Subcutaneous abdominal adipose tissue (tissue), 5 donors: Measurements from ENCODE around the gene PPA2.
"Not testable (repeated sequence)": the region's sequence is repeated elsewhere in the genome, so short reads cannot be mapped to it uniquely, and the experiment has no call there.

Experiments
- H3K27ac ChIP-seq: one replicate; pipeline ENCODE4 v1.7.0; 2013; ENCODE audit warnings: low read depth, mild to moderate bottlenecking, inconsistent platforms, low read length, moderate library complexity
- H3K27me3 ChIP-seq, 5 donors: one replicate each; pipeline ENCODE4 v1.7.0; 2013; ENCODE audit warnings: low read length in 5 of 5, inconsistent platforms in 1 of 5; ENCODE audit not compliant: control insufficient read depth in 5 of 5, insufficient read depth in 4 of 5
- H3K36me3 ChIP-seq, 5 donors: one replicate each; pipeline ENCODE4 v1.7.0; 2013; ENCODE audit warnings: low read length in 5 of 5; ENCODE audit not compliant: control insufficient read depth in 5 of 5, insufficient read depth in 5 of 5
- H3K4me1 ChIP-seq, 5 donors: one replicate each; pipeline ENCODE4 v1.7.0; 2013; ENCODE audit warnings: low read length in 5 of 5, mild to moderate bottlenecking in 3 of 5, moderate library complexity in 1 of 5; ENCODE audit not compliant: control insufficient read depth in 5 of 5, insufficient read depth in 5 of 5
- H3K4me3 ChIP-seq, 5 donors: one replicate each; pipeline ENCODE4 v1.7.0; 2013; ENCODE audit warnings: low read length in 5 of 5, low read depth in 1 of 5
- H3K9ac ChIP-seq, 5 donors: one replicate each; pipeline ENCODE4 v1.7.0; 2013; ENCODE audit warnings: low read length in 5 of 5, mild to moderate bottlenecking in 4 of 5, moderate library complexity in 3 of 5
- H3K9me3 ChIP-seq, 5 donors: one replicate each; pipeline ENCODE4 v1.7.0; 2013; ENCODE audit warnings: low read length in 5 of 5; ENCODE audit not compliant: control insufficient read depth in 5 of 5
- donor health status: healthy.
- donor health status: healthy.
- donor health status: healthy.
- donor health status: healthy.
- donor health status: healthy.

The PPA2 gene

DNA sequence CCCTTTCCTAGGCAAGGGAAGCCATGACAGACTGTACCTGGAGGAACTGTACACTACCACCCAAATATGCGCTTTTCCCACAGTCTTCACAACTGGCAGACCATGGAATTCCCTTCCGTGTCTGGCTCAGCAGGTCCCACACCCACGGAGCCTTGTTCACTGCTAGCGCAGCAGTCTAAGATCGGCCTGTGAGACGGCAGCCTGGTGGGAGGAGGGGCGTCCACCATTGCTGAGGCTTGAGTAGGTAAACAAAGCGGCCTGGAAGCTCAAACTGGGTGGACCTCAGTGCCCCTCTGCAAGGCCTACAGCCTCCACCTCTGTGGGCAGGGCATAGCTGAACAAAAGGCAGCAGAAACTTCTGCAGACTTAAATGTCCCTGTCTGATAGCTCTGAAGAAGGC lies 64.7 kb downstream of the PPA2 start:
- not testable (repeated sequence) for H3K9me3 ChIP-seq, H3K27me3 ChIP-seq, H3K4me3 ChIP-seq, H3K27ac ChIP-seq, H3K9ac ChIP-seq, H3K4me1 ChIP-seq
- peaks cover 3 to 22% (median 4%) of the 10 kb centered on the region in 5 donors for H3K36me3 ChIP-seq

DNA sequence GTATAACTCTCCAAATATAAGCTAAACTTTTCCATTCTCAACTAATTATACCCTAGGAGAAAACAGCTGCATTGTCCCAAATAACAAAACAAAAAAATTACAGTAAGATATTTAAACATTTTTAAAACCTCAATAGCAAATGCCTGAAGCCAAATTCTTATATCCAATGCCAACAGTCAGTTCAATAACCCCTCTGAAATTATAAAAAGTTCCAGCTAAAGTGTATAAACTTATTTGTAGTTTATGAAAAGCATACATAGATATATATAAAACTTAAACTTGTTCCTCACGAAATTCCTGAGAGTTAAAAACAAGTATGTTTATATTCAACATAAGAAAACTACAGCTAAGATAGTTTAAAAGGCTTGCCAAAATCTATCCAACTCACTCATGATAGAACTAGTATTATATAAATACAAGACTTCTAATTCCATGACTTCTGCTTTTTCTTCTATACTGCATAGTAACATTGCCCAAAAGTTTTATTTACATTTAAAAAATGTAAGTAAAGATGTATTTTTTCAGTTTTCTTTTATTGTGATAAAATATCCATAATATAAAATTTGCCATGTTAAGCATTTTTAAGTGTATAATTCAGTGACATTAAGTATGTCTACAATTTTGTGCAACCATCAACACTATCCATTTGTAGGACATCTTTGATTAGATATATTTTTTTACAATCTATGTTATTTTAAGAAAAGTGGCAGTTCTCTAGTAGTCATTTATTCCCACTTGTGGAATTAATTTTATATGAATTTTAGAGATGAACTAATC lies 72.8 kb downstream of the PPA2 start:
- peaks cover 0 to 4% (median 0%) of the 10 kb centered on the region in 5 donors for H3K9me3 ChIP-seq
- no peak overlapping the region for H3K27ac ChIP-seq
- H3K27me3 ChIP-seq = no peaks in the 10 kb centered on the region
- no peaks in the 10 kb centered on the region for H3K4me1 ChIP-seq
- H3K36me3 ChIP-seq = peaks cover 0 to 17% (median 0%) of the 10 kb centered on the region in 5 donors
- H3K9ac ChIP-seq = no peak overlapping the region
- H3K4me3 ChIP-seq = no peak overlapping the region

DNA sequence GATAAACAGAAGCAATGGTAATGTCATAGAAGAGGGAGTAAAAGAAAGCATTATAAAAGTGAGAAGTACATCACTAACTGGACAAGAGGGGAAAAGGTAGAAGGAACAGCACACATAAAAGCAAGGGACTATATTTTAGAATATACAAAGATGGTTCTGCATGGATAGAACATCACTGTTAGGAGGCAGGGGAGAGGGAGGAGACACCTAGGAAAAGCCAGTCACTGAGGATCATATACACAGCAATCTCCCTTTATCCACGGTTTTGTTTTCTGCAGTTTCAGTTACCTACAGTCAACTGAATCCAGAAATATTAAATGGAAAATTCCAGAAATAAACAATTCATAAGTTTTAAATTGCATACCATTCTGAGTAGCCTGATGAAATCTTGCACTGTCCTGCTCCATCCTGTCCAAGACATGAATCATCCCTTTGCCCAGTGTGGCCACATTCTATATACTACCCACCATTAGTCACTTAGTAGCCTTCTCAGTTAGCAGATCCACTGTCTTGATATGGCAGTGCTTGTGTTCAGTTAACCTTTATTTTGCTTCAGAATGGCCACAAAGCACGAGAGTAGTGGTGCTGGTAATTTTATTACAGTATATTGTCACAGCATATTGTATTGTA lies 74.2 kb downstream of the PPA2 start:
- H3K4me1 ChIP-seq = no peaks in the 10 kb centered on the region
- no peak overlapping the region for H3K27ac ChIP-seq
- no peaks in the 10 kb centered on the region for H3K27me3 ChIP-seq
- peaks cover 0 to 4% (median 0%) of the 10 kb centered on the region in 5 donors for H3K9me3 ChIP-seq
- H3K4me3 ChIP-seq = no peak overlapping the region
- H3K36me3 ChIP-seq = peaks cover 0 to 16% (median 3%) of the 10 kb centered on the region in 5 donors
- H3K9ac ChIP-seq = no peak overlapping the region

DNA sequence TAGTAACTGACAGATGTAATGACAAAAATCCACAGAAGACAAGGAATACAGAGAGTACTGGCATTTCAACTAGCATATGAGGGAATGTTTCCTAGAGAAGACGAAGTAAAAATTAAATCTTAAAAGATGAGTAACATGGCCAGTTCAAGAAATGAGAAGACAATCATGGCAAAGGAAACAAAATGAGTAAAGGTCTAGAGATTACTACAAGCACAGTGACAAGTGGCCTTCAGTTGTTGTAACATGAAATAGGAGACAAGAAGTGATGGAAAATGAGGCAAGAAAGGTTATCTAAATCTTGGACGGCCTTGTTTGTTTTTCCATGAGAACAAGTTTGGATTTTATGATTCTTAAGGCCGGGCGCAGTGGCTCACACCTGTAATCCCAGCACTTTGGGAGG lies 81.0 kb downstream of the PPA2 start:
- no peak overlapping the region for H3K4me3 ChIP-seq

DNA sequence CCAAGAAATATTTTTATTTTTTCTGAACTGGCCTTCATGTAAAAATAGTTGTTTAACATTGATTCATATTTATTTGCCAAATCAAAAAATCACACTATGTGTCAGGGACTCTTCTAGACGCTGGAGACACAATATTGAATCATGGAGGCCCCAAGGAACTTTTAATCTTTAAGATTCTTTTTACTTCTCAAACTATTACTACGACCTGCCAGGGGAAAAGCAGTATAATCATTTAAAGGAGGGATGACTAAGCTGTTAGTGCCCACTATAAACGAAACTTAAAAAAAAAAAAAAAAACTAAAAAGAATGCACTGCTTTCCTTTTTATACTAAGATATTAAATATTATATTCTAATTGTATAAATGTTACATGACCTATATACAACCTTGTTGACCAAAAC lies 84.7 kb downstream of the PPA2 start:
- Histone ChIP-seq H3K9ac (no peak overlapping the region), H3K9me3 (no peaks in the 10 kb centered on the region), H3K27ac (no peak overlapping the region), H3K4me3 (no peak overlapping the region), H3K36me3 (peaks cover 5 to 14% (median 9%) of the 10 kb centered on the region in 5 donors), H3K27me3 (no peaks in the 10 kb centered on the region), H3K4me1 (peaks cover 0 to 6% (median 0%) of the 10 kb centered on the region in 5 donors)

More for the DNA sequence above, 81.0 kb downstream of the PPA2 start:
- Histone ChIP-seq H3K4me1 (no peaks in the 10 kb centered on the region), H3K36me3 (peaks cover 3 to 24% (median 10%) of the 10 kb centered on the region in 5 donors), H3K9ac (no peak overlapping the region), H3K27me3 (no peaks in the 10 kb centered on the region), H3K27ac (no peak overlapping the region), H3K9me3 (no peaks in the 10 kb centered on the region)

DNA sequence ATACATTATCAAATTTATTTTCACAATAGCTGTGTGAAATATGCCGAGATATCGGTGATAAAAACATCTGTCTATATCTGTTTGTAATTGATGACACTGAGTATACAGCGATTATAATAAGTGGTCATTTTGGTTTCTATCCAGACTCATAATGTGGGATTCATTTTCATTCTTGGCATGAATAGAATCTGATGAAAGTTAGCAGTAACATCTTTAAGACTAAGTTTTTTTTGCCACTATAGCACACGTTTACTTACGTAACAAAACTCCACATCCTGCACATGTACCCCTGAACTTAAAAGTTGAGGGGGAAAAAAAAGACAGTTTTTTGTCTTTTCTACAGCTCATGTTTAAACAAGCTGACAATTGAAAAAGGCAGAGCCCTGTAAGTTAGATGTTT lies 86.4 kb downstream of the PPA2 start:
- Histone ChIP-seq H3K36me3 (peaks cover 8 to 15% (median 14%) of the 10 kb centered on the region in 5 donors), H3K4me1 (peaks cover 0 to 6% (median 0%) of the 10 kb centered on the region in 5 donors), H3K4me3 (no peak overlapping the region), H3K9ac (no peak overlapping the region), H3K27ac (no peak overlapping the region), H3K27me3 (no peaks in the 10 kb centered on the region), H3K9me3 (no peaks in the 10 kb centered on the region)

DNA sequence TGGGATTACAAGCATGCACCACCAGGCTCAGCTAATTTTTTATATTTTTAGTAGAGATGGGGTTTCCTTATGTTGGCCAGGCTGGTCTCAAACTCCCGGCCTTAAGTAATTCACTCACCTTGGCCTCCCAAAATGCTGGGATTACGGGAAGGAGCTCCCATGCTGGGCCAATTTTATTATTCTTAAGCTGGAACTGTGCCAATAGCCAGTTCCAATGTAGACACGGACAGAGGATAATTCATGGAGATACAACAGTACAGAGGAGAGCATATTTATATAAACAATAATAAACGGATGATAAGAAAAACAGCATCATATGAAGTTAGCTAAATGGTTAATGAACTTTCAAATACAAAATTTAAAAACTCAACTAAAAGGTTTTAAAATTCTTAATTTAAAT lies 87.8 kb downstream of the PPA2 start:
- no peaks in the 10 kb centered on the region for H3K9me3 ChIP-seq
- H3K4me1 ChIP-seq = peaks cover 0 to 6% (median 0%) of the 10 kb centered on the region in 5 donors
- no peaks in the 10 kb centered on the region for H3K27me3 ChIP-seq
- H3K36me3 ChIP-seq = peaks cover 8 to 19% (median 14%) of the 10 kb centered on the region in 5 donors
- H3K9ac ChIP-seq = no peak overlapping the region
- no peak overlapping the region for H3K4me3 ChIP-seq
- no peak overlapping the region for H3K27ac ChIP-seq

DNA sequence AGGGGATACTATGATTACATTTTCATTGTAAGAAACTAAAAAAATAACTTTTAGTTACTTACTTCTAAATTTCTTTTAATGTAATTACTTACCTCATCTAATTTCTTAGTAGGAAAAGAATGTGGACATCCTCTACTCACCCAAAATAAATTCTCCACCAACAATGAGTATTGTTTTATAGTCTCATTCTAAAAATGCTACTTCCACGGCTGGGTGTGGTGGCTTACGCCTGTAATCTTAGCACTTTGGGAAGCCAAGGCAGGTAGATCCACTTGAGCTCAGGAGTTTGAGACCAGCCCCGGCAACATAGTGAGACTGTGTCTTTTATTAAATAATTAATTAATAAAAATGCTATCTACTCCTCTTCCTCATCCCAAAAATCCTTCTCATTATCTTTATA lies 99.8 kb downstream of the PPA2 start:
- H3K27ac ChIP-seq = no peak overlapping the region
- H3K9ac ChIP-seq = no peak overlapping the region
- no peak overlapping the region for H3K4me3 ChIP-seq
- H3K9me3 ChIP-seq = no peaks in the 10 kb centered on the region
- peaks cover 0 to 4% (median 0%) of the 10 kb centered on the region in 5 donors for H3K4me1 ChIP-seq
- peaks cover 0 to 35% (median 7%) of the 10 kb centered on the region in 5 donors for H3K36me3 ChIP-seq
- no peaks in the 10 kb centered on the region for H3K27me3 ChIP-seq

DNA sequence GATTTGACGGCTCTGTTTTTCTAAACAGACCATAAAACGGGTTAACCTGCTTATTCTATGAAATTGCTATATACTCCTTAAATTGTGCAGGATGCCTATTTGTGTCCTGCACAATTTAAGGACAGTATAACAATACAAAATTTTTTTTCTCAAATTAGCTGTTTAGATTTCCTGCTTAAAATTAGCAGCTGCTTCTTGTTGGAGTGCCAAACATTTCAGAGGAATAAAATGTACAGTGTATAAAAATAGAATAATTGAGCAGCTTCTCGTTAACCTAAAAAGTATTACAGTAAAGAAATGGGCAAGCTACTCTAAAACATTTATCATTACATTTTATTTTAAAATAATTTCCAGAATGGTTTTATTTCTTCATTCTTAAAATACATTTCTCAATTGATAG lies 100.5 kb downstream of the PPA2 start:
- Histone ChIP-seq H3K27ac (no peak overlapping the region), H3K27me3 (no peaks in the 10 kb centered on the region), H3K4me3 (no peak overlapping the region), H3K4me1 (peaks cover 0 to 4% (median 0%) of the 10 kb centered on the region in 5 donors), H3K36me3 (peaks cover 5 to 39% (median 13%) of the 10 kb centered on the region in 5 donors), H3K9ac (no peak overlapping the region), H3K9me3 (no peaks in the 10 kb centered on the region)

DNA sequence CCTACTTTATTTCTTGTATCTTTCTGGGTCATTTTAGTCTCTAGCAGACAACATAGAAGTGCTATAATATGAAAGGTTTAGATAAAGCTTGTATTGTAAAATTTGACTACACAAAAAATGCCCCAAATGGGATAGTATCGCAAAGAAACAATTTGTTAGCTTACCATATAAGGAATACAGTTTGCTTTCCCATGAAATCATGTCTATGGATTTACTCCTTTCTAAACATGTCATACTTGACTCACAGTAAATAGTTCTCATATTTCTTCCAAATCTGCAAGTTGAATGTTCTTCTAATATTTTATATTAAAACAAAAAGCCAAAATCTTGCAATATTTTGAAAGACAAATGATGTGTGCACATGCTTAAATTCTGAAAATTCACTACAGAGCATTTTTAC lies 103.9 kb downstream of the PPA2 start:
- peaks cover 6 to 27% (median 18%) of the 10 kb centered on the region in 5 donors for H3K36me3 ChIP-seq
- H3K4me1 ChIP-seq = peaks cover 0 to 4% (median 0%) of the 10 kb centered on the region in 5 donors
- no peak overlapping the region for H3K4me3 ChIP-seq
- H3K27ac ChIP-seq = no peak overlapping the region
- H3K27me3 ChIP-seq = no peaks in the 10 kb centered on the region
- peaks cover 0 to 5% (median 0%) of the 10 kb centered on the region in 5 donors for H3K9me3 ChIP-seq
- no peak overlapping the region for H3K9ac ChIP-seq
